Activated CD4-positive, alpha-beta T cell treated with anti-CD3 and anti-CD28 coated beads for 36 hours (primary cell): ENCODE results near the gene COL12A1. TPM values are rescaled to one million over a fixed set of nuclear protein-coding genes. Genes with fewer than 3 reads are reported as not detected.
A peak's percentile ranks its signal among the peaks of the same experiment; 100 is the strongest.

Experiments
- ATAC-seq: fragments of 200-7000 bp; cut with Tn5 transposase; one replicate; pipeline ENCODE4 v1.10.0; 2021; ENCODE audit warnings: mild to moderate bottlenecking, moderate library complexity
- CTCF ChIA-PET: fragments of 350-600 bp; sonication (Branson Sonifier 250); formaldehyde crosslinking; loops from one replicate; lab custom pipeline; 2021; ENCODE audit warnings: antibody characterized with exemption; lab: Charles Lee
- POLR2A ChIA-PET: fragments of 350-600 bp; sonication (Branson Sonifier 250); formaldehyde crosslinking; loops from one replicate; lab custom pipeline; 2021; ENCODE audit warnings: antibody characterized with exemption, inconsistent platforms; lab: Charles Lee
- DNase-seq: peaks from one replicate; pipeline ENCODE4 v3.0.0-alpha.2; 2020
- H3K27ac Mint-ChIP-seq: one replicate; pipeline ENCODE4 v1.8.0; 2021; ENCODE audit warnings: mixed read lengths
- H3K27me3 Mint-ChIP-seq: one replicate; pipeline ENCODE4 v1.8.0; 2021; ENCODE audit warnings: mixed read lengths
- H3K36me3 Mint-ChIP-seq: one replicate; pipeline ENCODE4 v1.8.0; 2021; ENCODE audit warnings: low read depth, mixed read lengths
- H3K4me1 Mint-ChIP-seq: one replicate; pipeline ENCODE4 v1.8.0; 2021; ENCODE audit warnings: mixed read lengths
- H3K4me3 Mint-ChIP-seq: one replicate; pipeline ENCODE4 v1.8.0; 2021; ENCODE audit warnings: mild to moderate bottlenecking, moderate library complexity, mixed read lengths
- H3K9me3 Mint-ChIP-seq: one replicate; pipeline ENCODE4 v1.8.0; 2021; ENCODE audit warnings: low read depth, mixed read lengths
- intact Hi-C, 2 experiments: fragments of 100-400 bp; cut with DNase I in 1 of 2; cut with micrococcal nuclease in 1 of 2; formaldehyde crosslinking; loops; one replicate each; pipeline versions ENCODE4 v1.14.2 to v1.15.1; 2022 to 2024; cut with DNase I, micrococcal nuclease
- total RNA-seq, 2 experiments: library from RNA; stranded (reverse); gene quantifications; one replicate each; pipeline ENCODE4 v1.2.3, GENCODE V29; 2021

COL12A1 gene
- total RNA-seq, 2 experiments from 2014 or later: 0.02 TPM

GRCh38 chr6:75230484-75231325, 24.9 kb upstream of the COL12A1 start:
- ChIA-PET POLR2A (no interaction called here), CTCF (no interaction called here)
- Mint-ChIP-seq H3K9me3 (no peaks in the 10 kb centered on the region), H3K4me1 (no peaks in the 10 kb centered on the region), H3K4me3 (no peak overlapping the region), H3K36me3 (no peaks in the 10 kb centered on the region), H3K27ac (no peak overlapping the region), H3K27me3 (no peaks in the 10 kb centered on the region)
- intact Hi-C loops: no loop called here
- ATAC-seq (no peak), DNase-seq (peak; percentile 19)

DNA sequence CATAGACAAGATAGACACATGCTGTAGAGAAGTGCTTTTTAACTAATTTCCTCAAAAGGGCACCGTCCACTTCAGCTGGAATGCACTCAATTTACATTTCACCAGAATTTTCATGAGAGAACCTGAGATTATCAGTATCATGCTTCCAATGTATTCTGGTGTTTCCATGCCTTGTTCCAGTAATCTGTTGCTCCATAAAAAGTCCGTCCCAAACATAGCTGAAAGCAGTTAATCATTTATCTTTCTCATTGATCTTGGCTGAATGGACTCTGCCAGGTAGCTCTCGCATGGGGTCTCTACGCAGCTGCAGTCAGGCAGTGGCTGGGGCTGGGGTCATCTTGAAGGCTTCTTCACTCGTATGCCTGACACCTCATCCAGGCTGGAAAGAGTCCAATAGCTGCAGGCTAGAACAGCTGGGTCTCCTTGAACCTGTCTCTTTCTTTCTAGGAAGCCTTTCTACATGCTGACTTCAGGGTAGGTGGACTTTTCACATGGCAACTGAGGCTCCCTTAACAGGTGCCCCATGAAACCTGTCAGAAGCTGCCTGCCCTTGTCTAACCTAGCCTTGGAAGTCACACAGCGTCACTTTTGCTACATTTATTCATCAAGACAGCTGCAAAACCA, 18.6 kb upstream of the COL12A1 start:
- peaks cover 13% of the 10 kb centered on the region for H3K27me3 Mint-ChIP-seq
- H3K36me3 Mint-ChIP-seq: no peaks in the 10 kb centered on the region
- H3K4me3 Mint-ChIP-seq: no peak overlapping the region
- ATAC-seq: no peak
- intact Hi-C loops: no loop called here
- POLR2A ChIA-PET: no interaction called here
- H3K9me3 Mint-ChIP-seq: no peaks in the 10 kb centered on the region
- DNase-seq: no peak
- CTCF ChIA-PET: interaction anchor here (3.0 kb wide), 1 partner anchor 14 kb away, joined by 20 read pairs; no protein-coding TSS in a partner anchor
- no peaks in the 10 kb centered on the region for H3K4me1 Mint-ChIP-seq
- no peak overlapping the region for H3K27ac Mint-ChIP-seq

- no peak overlapping the region for H3K4me3 Mint-ChIP-seq
- H3K36me3 Mint-ChIP-seq: no peaks in the 10 kb centered on the region
- ChIA-PET CTCF (interaction anchor here (0.6 to 3.0 kb wide), 2 partner anchors 13 to 223 kb away, joined by 3 to 20 read pairs; no protein-coding TSS in a partner anchor), POLR2A (no interaction called here)
- no peak for DNase-seq
- no peaks in the 10 kb centered on the region for H3K9me3 Mint-ChIP-seq
- no peak overlapping the region for H3K27ac Mint-ChIP-seq
- no peak for ATAC-seq
- peaks cover 15% of the 10 kb centered on the region for H3K27me3 Mint-ChIP-seq
- H3K4me1 Mint-ChIP-seq: no peaks in the 10 kb centered on the region
- intact Hi-C loops: no loop called here
Measured at GRCh38 chr6:75223428-75223827, 17.6 kb upstream of the COL12A1 start.

GRCh38 chr6:75222261-75222660, 16.4 kb upstream of the COL12A1 start:
- no peak overlapping the region for H3K27ac Mint-ChIP-seq
- H3K36me3 Mint-ChIP-seq: no peaks in the 10 kb centered on the region
- CTCF ChIA-PET: interaction anchor here (2.7 to 3.0 kb wide), 2 partner anchors 12 to 13 kb away, joined by 20 to 24 read pairs; no protein-coding TSS in a partner anchor
- H3K4me3 Mint-ChIP-seq: no peak overlapping the region
- ATAC-seq (no peak), DNase-seq (no peak)
- H3K27me3 Mint-ChIP-seq: peaks cover 21% of the 10 kb centered on the region
- H3K4me1 Mint-ChIP-seq: peaks cover 5% of the 10 kb centered on the region
- no peaks in the 10 kb centered on the region for H3K9me3 Mint-ChIP-seq
- intact Hi-C loops: no loop called here
- POLR2A ChIA-PET: no interaction called here

DNA sequence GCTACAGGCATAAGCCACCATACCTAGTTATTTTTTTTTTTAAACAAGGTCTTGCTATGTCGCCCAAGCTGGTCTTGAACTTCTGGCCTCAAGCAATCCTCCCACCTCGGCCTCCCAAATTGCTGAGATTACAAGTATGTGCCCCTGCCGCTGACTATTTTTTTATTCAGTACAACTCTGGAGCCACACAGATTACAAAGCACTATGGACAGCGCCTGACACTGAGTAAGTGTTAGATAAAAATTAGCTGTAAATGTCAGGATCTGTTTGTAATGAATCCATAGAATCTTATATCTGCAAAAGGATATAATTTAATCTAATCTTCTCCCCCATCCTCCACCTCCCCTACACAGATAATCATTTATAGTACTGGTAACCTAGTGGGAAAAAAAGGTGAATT, 15.3 kb upstream of the COL12A1 start:
- no peak overlapping the region for H3K4me3 Mint-ChIP-seq
- CTCF ChIA-PET: interaction anchor here (0.6 to 2.7 kb wide), 6 partner anchors 8 to 1520 kb away, joined by 3 to 24 read pairs (median 4); no protein-coding TSS in a partner anchor
- H3K27me3 Mint-ChIP-seq: peaks cover 23% of the 10 kb centered on the region
- H3K27ac Mint-ChIP-seq: no peak overlapping the region
- no peak for ATAC-seq
- intact Hi-C loops: no loop called here
- POLR2A ChIA-PET: no interaction called here
- peaks cover 7% of the 10 kb centered on the region for H3K4me1 Mint-ChIP-seq
- no peaks in the 10 kb centered on the region for H3K9me3 Mint-ChIP-seq
- no peak for DNase-seq
- H3K36me3 Mint-ChIP-seq: no peaks in the 10 kb centered on the region

DNA sequence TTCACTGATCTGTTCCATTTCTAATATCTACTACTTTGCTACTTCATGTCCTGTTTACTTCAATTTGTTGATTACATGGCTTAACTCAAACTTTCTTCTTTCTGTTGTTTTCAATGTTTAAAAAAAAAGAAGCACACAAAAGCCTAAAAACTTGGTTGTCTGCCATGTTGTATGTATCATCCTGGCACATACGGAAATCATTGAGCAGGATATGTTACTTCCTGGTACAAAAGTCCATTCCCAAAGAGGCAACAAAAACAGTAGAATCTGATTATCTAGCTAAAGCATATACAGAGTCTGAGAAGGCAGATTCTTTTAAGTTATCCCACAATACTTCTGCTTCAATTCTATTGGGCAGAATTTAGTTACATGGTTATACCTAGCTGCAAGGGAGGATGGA, 14.5 kb upstream of the COL12A1 start:
- ChIA-PET POLR2A (no interaction called here), CTCF (interaction anchor here (0.6 to 2.7 kb wide), 5 partner anchors 9 to 1484 kb away, joined by 3 to 24 read pairs (median 5); partner anchors contain the start of gene COL12A1)
- Mint-ChIP-seq H3K4me3 (no peak overlapping the region), H3K4me1 (peaks cover 7% of the 10 kb centered on the region), H3K27ac (no peak overlapping the region), H3K27me3 (peaks cover 29% of the 10 kb centered on the region), H3K9me3 (no peaks in the 10 kb centered on the region), H3K36me3 (no peaks in the 10 kb centered on the region)
- intact Hi-C loops: no loop called here
- DNase-seq (no peak), ATAC-seq (no peak)

- intact Hi-C loops: no loop called here
- DNase-seq (no peak), ATAC-seq (no peak)
- Mint-ChIP-seq H3K4me3 (no peak overlapping the region), H3K9me3 (no peaks in the 10 kb centered on the region), H3K27ac (no peak overlapping the region), H3K4me1 (peaks cover 7% of the 10 kb centered on the region), H3K36me3 (no peaks in the 10 kb centered on the region), H3K27me3 (peaks cover 27% of the 10 kb centered on the region)
- ChIA-PET POLR2A (no interaction called here), CTCF (interaction anchor here (0.9 to 2.7 kb wide), 3 partner anchors 10 to 1486 kb away, joined by 3 to 24 read pairs (median 5); partner anchors contain the start of gene COL12A1)
Measured at GRCh38 chr6:75219263-75219662, 13.4 kb upstream of the COL12A1 start.

DNA sequence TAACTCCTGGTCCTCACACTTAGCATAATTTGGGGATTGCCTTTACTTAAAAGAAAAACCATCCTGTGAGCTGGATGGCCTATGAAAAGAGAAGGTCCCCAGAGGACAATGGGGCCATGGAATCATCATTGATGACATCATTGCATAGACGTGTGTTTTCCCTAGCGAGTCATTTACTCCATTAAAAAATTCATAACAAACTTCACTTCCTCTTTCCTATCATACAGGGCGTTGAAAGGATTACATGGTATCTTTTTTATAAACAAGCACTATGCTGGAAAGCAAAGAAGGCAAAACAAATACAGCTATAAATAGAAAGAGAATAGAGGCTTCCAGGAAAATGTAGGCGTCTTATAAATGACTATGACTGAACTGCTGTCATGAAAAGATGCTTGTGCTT, 11.3 kb upstream of the COL12A1 start:
- H3K36me3 Mint-ChIP-seq: no peaks in the 10 kb centered on the region
- ATAC-seq: peak; percentile 63
- H3K27ac Mint-ChIP-seq: no peak overlapping the region
- POLR2A ChIA-PET: no interaction called here
- CTCF ChIA-PET: interaction anchor here (0.6 to 1.5 kb wide), 4 partner anchors 9 to 345 kb away, joined by 3 to 5 read pairs (median 3); no protein-coding TSS in a partner anchor
- peaks cover 27% of the 10 kb centered on the region for H3K27me3 Mint-ChIP-seq
- intact Hi-C loops: no loop called here
- no peaks in the 10 kb centered on the region for H3K9me3 Mint-ChIP-seq
- H3K4me3 Mint-ChIP-seq: no peak overlapping the region
- DNase-seq: no peak
- H3K4me1 Mint-ChIP-seq: peaks cover 7% of the 10 kb centered on the region

GRCh38 chr6:75215291-75215690, 9.4 kb upstream of the COL12A1 start:
- intact Hi-C loops: no loop called here
- CTCF ChIA-PET: no interaction called here

GRCh38 chr6:75213732-75214131, 7.9 kb upstream of the COL12A1 start:
- no peak overlapping the region for H3K27ac Mint-ChIP-seq
- intact Hi-C loops: loop anchor here in 1 of 2 experiments (2.0 kb wide), 1 partner anchor 313 kb away; no protein-coding TSS in a partner anchor
- H3K4me3 Mint-ChIP-seq: no peak overlapping the region
- H3K9me3 Mint-ChIP-seq: no peaks in the 10 kb centered on the region
- H3K36me3 Mint-ChIP-seq: no peaks in the 10 kb centered on the region
- ChIA-PET POLR2A (no interaction called here), CTCF (interaction anchor here (1.2 kb wide), 1 partner anchor 1475 kb away, joined by 3 read pairs; no protein-coding TSS in a partner anchor)
- H3K27me3 Mint-ChIP-seq: peaks cover 36% of the 10 kb centered on the region
- H3K4me1 Mint-ChIP-seq: peaks cover 11% of the 10 kb centered on the region
- no peak for ATAC-seq
- peak; percentile 17 for DNase-seq

More at GRCh38 chr6:75215291-75215690, 9.4 kb upstream of the COL12A1 start:
- H3K36me3 Mint-ChIP-seq: no peaks in the 10 kb centered on the region
- no peak overlapping the region for H3K27ac Mint-ChIP-seq
- DNase-seq (no peak), ATAC-seq (no peak)
- H3K4me3 Mint-ChIP-seq: no peak overlapping the region
- no peaks in the 10 kb centered on the region for H3K9me3 Mint-ChIP-seq
- peaks cover 7% of the 10 kb centered on the region for H3K4me1 Mint-ChIP-seq
- peaks cover 34% of the 10 kb centered on the region for H3K27me3 Mint-ChIP-seq
- POLR2A ChIA-PET: no interaction called here

DNA sequence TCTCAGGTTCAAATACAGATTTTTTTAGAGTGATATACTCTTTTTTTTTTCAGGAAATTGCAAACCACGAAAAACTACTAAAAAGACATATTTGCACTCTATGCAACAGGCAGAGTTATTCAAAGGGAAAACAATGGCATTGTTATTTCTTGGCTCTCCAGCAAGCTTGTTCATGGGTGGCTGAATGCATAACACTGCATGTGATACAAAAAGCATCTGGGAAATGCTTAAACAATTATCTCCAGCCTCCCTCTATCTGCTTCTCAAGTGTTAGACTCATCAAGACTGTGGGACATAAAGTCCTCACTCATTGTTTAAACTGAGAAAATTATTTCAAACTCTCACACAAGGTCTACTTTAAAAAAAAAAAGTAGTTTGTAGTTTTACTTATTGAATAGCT, 7.3 kb upstream of the COL12A1 start:
- Mint-ChIP-seq H3K27me3 (peaks cover 40% of the 10 kb centered on the region), H3K9me3 (no peaks in the 10 kb centered on the region), H3K27ac (no peak overlapping the region), H3K4me1 (peaks cover 17% of the 10 kb centered on the region), H3K36me3 (no peaks in the 10 kb centered on the region), H3K4me3 (no peak overlapping the region)
- no peak for ATAC-seq
- DNase-seq: no peak
- intact Hi-C loops: loop anchor here in 1 of 2 experiments (2.0 kb wide), 1 partner anchor 314 kb away; no protein-coding TSS in a partner anchor
- ChIA-PET POLR2A (no interaction called here), CTCF (interaction anchor here (1.2 kb wide), 1 partner anchor 1474 kb away, joined by 3 read pairs; no protein-coding TSS in a partner anchor)
